AG10803 (cell line): ENCODE measurements around the gene ARFGAP1.

ENCODE experiments used
- DNase-seq: peaks from one replicate; pipeline ENCODE4 v3.0.0; 2010; ENCODE audit warnings: low read depth
- H3K4me3 ChIP-seq: 2 replicates; pipeline ENCODE4 v1.5.1; 2011; ENCODE audit warnings: mild to moderate bottlenecking, low read length, control low read depth
- CTCF ChIP-seq: conservative IDR thresholded peaks from 2 replicates; pipeline ENCODE4 v1.5.1; 2011; ENCODE audit warnings: mild to moderate bottlenecking, low read length, control low read depth, inconsistent platforms

Gene ARFGAP1

DNA sequence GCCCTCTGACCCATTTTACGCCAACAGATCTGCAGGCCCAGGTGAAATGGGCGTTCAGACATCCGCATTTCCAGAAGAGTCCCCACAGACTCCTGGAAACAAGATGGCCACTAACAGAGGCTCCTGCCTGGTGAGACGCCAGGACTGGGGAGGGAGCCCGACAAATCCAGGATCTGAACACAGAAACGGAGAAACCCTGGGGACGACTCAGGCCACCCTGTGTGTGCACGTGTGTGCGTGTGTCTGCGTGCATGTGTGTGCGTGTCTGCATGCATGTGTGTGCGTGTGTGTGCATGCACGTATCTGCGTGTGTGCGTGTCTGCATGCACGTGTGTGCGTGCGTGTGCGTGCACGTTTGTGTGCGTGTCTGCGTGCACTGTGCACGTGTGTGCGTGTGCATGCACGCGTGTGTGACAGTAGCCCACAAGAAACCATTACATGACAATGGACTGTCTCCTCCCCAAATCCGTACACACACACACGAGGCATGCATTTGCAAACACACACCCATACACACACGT lies 63.7 kb downstream of the ARFGAP1 start:
- DNase-seq: no peak
- no peak for TF ChIP-seq CTCF
- H3K4me3 ChIP-seq: no peak overlapping the region

GRCh38 chr20:63337786-63338420 lies 65.3 kb downstream of the ARFGAP1 start:
- DNase-seq: peak; percentile 17
- no peak for TF ChIP-seq CTCF
- H3K4me3 ChIP-seq: no peak overlapping the region
